Measurements from ENCODE around the gene DDX25. TPM values are rescaled to one million over a fixed set of nuclear protein-coding genes. Genes with fewer than 3 reads are reported as not detected.
A peak's percentile ranks its signal among the peaks of the same experiment; 100 is the strongest.

The DDX25 gene
- total RNA-seq, 6 experiments from 2014 or later = not detected

DNA sequence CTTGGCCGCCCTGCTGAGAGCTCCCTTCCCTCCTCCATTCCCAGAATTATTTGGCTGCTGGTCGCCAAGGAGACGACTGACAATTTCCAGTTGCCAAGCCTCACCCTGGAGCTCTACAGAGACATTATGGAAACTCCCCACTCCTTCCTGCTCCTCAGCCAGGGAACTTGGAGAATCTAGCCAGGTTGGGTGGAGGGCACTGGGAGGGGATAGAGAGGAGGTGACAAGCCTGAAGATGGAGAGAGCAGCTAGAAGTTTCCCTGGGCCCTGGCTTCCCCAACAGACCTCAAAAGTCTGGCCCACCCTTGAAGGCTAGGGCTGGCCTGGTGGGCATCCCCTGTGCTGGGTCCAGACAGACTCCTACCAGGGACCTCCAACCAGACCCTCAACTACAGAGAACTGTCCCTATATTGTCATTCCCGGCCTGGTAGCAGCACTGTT is 34.8 kb downstream of the DDX25 start:
- Mint-ChIP-seq H3K27ac (no peak overlapping the region), H3K9me3 (no peaks in the 10 kb centered on the region), H3K27me3 (ENCODE audit: insufficient read depth) (peaks cover 23% of the 10 kb centered on the region), H3K36me3 (ENCODE audit: low read depth) (no peaks in the 10 kb centered on the region), H3K4me1 (ENCODE audit: low read depth) (0 out of 2 replicates have a peak, but pooled peaks cover 5% of the 10 kb centered on the region), H3K4me3 (no peak overlapping the region)
- no peak for DNase-seq
- TF ChIP-seq, protein P1, sequence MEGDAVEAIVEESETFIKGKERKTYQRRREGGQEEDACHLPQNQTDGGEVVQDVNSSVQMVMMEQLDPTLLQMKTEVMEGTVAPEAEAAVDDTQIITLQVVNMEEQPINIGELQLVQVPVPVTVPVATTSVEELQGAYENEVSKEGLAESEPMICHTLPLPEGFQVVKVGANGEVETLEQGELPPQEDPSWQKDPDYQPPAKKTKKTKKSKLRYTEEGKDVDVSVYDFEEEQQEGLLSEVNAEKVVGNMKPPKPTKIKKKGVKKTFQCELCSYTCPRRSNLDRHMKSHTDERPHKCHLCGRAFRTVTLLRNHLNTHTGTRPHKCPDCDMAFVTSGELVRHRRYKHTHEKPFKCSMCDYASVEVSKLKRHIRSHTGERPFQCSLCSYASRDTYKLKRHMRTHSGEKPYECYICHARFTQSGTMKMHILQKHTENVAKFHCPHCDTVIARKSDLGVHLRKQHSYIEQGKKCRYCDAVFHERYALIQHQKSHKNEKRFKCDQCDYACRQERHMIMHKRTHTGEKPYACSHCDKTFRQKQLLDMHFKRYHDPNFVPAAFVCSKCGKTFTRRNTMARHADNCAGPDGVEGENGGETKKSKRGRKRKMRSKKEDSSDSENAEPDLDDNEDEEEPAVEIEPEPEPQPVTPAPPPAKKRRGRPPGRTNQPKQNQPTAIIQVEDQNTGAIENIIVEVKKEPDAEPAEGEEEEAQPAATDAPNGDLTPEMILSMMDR (IDR thresholded peaks at IDR 0.05) = no peak

DNA sequence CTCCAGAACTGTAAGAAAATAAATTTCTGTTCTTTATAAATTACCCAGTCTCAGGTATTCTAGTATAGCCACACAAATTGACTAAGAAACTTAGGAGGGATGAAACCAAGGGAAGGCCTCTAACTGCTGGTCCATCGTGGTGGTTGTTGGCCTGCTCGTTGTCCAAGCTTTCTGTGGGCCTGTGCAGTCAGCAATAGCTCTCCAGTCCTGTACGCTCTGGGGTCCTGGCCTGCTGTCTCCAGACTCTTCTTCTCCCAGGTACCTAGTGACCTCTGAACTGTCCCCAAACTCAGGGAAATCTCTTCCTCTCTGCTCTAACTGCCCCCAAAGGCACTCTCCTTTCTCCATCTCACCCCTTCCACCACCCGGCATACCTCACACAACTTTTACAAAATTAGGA is 35.8 kb downstream of the DDX25 start:
- no peak overlapping the region for H3K27ac Mint-ChIP-seq
- H3K36me3 Mint-ChIP-seq (ENCODE audit: low read depth) = no peaks in the 10 kb centered on the region
- TF ChIP-seq, protein P1 (IDR thresholded peaks at IDR 0.05) = no peak
- DNase-seq = no peak
- no peak overlapping the region for H3K4me3 Mint-ChIP-seq
- H3K27me3 Mint-ChIP-seq (ENCODE audit: insufficient read depth) = peaks cover 29% of the 10 kb centered on the region
- H3K9me3 Mint-ChIP-seq = no peaks in the 10 kb centered on the region
- H3K4me1 Mint-ChIP-seq (ENCODE audit: low read depth) = 0 out of 2 replicates have a peak, but pooled peaks cover 5% of the 10 kb centered on the region

DNA sequence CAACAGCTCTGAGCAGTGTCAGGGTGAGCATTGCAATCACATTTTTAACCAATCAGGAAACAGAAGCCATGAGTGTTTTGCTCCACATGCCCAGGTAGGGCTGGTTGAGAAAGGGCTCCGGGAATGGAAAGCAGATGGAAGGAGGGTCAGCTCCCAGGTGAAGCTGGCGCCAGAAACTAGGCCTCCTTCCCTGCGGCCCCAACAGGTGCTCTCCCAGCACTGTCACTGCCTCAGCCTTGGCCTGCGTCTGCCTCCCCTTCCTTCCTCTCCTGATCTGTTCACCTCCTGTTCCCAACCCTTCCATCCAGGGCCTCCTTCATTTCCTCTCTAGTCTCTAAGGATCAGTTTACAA is 36.9 kb downstream of the DDX25 start:
- no peaks in the 10 kb centered on the region for H3K9me3 Mint-ChIP-seq
- no peak overlapping the region for H3K4me3 Mint-ChIP-seq
- TF ChIP-seq, protein P1 (IDR thresholded peaks at IDR 0.05) = no peak
- H3K27me3 Mint-ChIP-seq (ENCODE audit: insufficient read depth) = peaks cover 29% of the 10 kb centered on the region
- no peak overlapping the region for H3K27ac Mint-ChIP-seq
- 0 out of 2 replicates have a peak, but pooled peaks cover 5% of the 10 kb centered on the region for H3K4me1 Mint-ChIP-seq (ENCODE audit: low read depth)
- no peak for DNase-seq
- no peaks in the 10 kb centered on the region for H3K36me3 Mint-ChIP-seq (ENCODE audit: low read depth)

DNA sequence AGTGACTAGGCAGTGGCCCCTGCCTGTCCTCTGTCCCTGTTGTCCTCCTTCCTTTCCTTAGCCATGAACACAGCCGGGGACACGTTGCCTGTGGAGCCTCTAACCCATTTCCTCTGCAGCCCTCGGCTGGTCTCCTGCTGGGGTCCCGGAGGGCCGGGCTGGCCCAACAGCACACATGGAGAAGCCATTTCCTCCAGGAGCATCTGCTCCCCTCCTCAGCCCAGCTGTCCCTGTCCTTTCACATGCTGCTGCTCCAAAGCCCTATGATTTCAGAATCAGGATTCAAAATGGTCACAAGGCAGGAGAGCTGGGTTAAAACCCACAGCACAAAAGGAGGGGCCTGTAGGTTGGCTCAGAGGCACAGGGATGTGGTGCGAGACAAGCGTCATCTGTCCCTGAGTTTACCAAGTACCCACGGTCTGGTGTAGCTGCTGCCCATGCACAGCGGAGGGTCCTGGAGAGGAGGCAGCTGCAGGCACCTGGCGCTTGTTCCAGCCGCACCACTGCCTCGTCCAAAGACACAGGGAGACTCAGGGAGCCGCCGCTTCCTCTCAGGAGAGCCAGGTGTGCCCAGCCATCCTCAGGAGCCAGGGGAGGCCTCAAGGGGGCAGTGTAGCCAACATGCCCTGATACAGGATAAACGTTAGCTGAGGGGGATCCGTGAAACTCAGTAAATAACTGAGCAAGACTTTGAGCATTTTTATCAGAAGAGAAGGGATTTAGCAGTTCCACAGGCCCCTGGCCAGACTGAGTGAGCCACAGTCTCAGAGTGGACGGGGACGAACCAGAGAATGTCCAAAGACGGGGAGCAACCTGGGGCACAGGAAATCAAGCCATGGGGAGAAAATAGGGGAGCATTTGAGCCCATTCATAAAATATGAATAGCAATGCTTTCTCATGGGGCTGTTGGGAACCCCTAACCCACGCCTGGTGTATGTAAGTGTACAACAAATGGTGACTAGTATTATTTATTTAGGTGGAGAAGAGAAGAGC is 37.6 kb downstream of the DDX25 start:
- H3K4me1 Mint-ChIP-seq (ENCODE audit: low read depth) = 0 out of 2 replicates have a peak, but pooled peaks cover 5% of the 10 kb centered on the region
- no peak overlapping the region for H3K4me3 Mint-ChIP-seq
- peaks cover 26% of the 10 kb centered on the region for H3K27me3 Mint-ChIP-seq (ENCODE audit: insufficient read depth)
- H3K27ac Mint-ChIP-seq = no peak overlapping the region
- no peak for DNase-seq
- no peaks in the 10 kb centered on the region for H3K9me3 Mint-ChIP-seq
- TF ChIP-seq, protein P1 (IDR thresholded peaks at IDR 0.05) = peak; percentile 75
- no peaks in the 10 kb centered on the region for H3K36me3 Mint-ChIP-seq (ENCODE audit: low read depth)

DNA sequence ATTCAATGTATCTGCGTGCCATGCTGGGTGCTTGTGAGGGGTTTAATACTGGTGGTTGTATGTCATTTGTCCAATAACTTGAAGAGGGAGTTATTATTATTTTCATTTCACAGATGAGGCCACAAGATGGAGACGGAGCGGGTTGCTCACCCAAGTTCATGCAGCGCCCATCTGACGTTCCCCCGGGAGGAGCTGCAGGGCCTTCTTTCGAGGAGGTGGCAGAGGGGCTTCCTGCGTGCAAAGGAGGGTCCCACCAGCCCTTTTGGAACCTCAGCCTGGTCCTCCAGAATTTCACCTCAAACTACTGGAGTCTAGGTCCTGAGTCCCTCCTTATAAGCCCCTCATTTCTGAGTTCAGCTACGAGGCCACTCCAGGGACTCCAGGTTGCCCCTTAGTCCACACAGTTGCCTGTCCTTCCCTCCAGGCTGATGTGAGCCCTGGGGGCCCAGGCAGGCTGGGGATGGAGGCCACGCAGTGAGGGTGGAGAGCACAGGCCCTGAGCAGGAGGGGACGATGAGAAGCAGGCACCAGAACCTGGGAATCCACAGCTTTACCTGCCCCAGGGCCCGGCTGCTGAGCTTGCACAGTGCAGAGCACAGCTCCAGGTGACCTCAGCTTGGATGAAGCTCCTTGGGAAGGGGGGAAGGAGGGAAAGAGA is 38.6 kb downstream of the DDX25 start:
- no peak overlapping the region for H3K27ac Mint-ChIP-seq
- H3K27me3 Mint-ChIP-seq (ENCODE audit: insufficient read depth) = peaks cover 26% of the 10 kb centered on the region
- DNase-seq = no peak

More for the DNA sequence above, 38.6 kb downstream of the DDX25 start:
- Mint-ChIP-seq H3K4me1 (ENCODE audit: low read depth) (0 out of 2 replicates have a peak, but pooled peaks cover 5% of the 10 kb centered on the region), H3K36me3 (ENCODE audit: low read depth) (no peaks in the 10 kb centered on the region), H3K9me3 (no peaks in the 10 kb centered on the region), H3K4me3 (no peak overlapping the region)
- TF ChIP-seq, protein P1 (IDR thresholded peaks at IDR 0.05) = no peak

All from HFFc6 (cell line).